Measurements from ENCODE around the gene APBA2.

The APBA2 gene

GRCh38 chr15:29032751-29033150, 147.0 kb downstream of the APBA2 start:
- peaks cover 30% of the 10 kb centered on the region for H3K4me1 ChIP-seq (ENCODE audit: low read length)
- TF ChIP-seq EZH2phosphoT487 (IDR thresholded peaks at IDR 0.05; ENCODE audit: low read depth) = no peak
- no peak overlapping the region for H2AFZ ChIP-seq (ENCODE audit: low read depth, low read length)
- no peaks in the 10 kb centered on the region for H3K79me2 ChIP-seq (ENCODE audit: low read length)
- no peaks in the 10 kb centered on the region for H4K20me1 ChIP-seq (ENCODE audit: insufficient read depth, low read length)
- no peak overlapping the region for H3K9ac ChIP-seq (ENCODE audit: low read length)
- H3K9me3 ChIP-seq (ENCODE audit: insufficient read depth, low read length) = 0 out of 2 replicates have a peak, but pooled peaks cover 5% of the 10 kb centered on the region
- H3K27me3 ChIP-seq (ENCODE audit: low read depth, low read length) = no peaks in the 10 kb centered on the region
- H3K4me3 ChIP-seq (ENCODE audit: low read length) = no peak overlapping the region
- no peak overlapping the region for H3K4me2 ChIP-seq (ENCODE audit: low read length)
- no peak overlapping the region for H3K27ac ChIP-seq (ENCODE audit: low read length)
- H3K36me3 ChIP-seq (replicated peaks; ENCODE audit: low read depth, low read length) = no peaks in the 10 kb centered on the region

- no peak overlapping the region for H3K27ac ChIP-seq (ENCODE audit: low read length)
- no peaks in the 10 kb centered on the region for H3K36me3 ChIP-seq (replicated peaks; ENCODE audit: low read depth, low read length)
- no peak overlapping the region for H3K9ac ChIP-seq (ENCODE audit: low read length)
- no peaks in the 10 kb centered on the region for H3K9me3 ChIP-seq (ENCODE audit: insufficient read depth, low read length)
- no peak overlapping the region for H2AFZ ChIP-seq (ENCODE audit: low read depth, low read length)
- no peak overlapping the region for H3K4me3 ChIP-seq (ENCODE audit: low read length)
- H3K79me2 ChIP-seq (ENCODE audit: low read length) = no peaks in the 10 kb centered on the region
- no peak overlapping the region for H3K4me2 ChIP-seq (ENCODE audit: low read length)
- TF ChIP-seq CTCF (IDR thresholded peaks at IDR 0.05; ENCODE audit: low read depth, low read length) (no peak), EZH2phosphoT487 (IDR thresholded peaks at IDR 0.05; ENCODE audit: low read depth) (no peak)
- no peaks in the 10 kb centered on the region for H4K20me1 ChIP-seq (ENCODE audit: insufficient read depth, low read length)
- H3K4me1 ChIP-seq (ENCODE audit: low read length) = peaks cover 36% of the 10 kb centered on the region
- H3K27me3 ChIP-seq (ENCODE audit: low read depth, low read length) = no peaks in the 10 kb centered on the region
Observed at GRCh38 chr15:29034151-29034550, 148.4 kb downstream of the APBA2 start.

GRCh38 chr15:29034593-29035335, 149.0 kb downstream of the APBA2 start:
- Histone ChIP-seq H4K20me1 (ENCODE audit: insufficient read depth, low read length) (no peaks in the 10 kb centered on the region), H2AFZ (ENCODE audit: low read depth, low read length) (no peak overlapping the region), H3K27me3 (ENCODE audit: low read depth, low read length) (no peaks in the 10 kb centered on the region), H3K9ac (ENCODE audit: low read length) (no peak overlapping the region), H3K27ac (ENCODE audit: low read length) (no peak overlapping the region), H3K4me1 (ENCODE audit: low read length) (peaks cover 36% of the 10 kb centered on the region), H3K9me3 (ENCODE audit: insufficient read depth, low read length) (no peaks in the 10 kb centered on the region), H3K79me2 (ENCODE audit: low read length) (no peaks in the 10 kb centered on the region), H3K4me3 (ENCODE audit: low read length) (no peak overlapping the region), H3K4me2 (ENCODE audit: low read length) (no peak overlapping the region), H3K36me3 (replicated peaks; ENCODE audit: low read depth, low read length) (no peaks in the 10 kb centered on the region)
- TF ChIP-seq CTCF (IDR thresholded peaks at IDR 0.05; ENCODE audit: low read depth, low read length) (no peak), EZH2phosphoT487 (IDR thresholded peaks at IDR 0.05; ENCODE audit: low read depth) (no peak)

GRCh38 chr15:29035336-29036285, 149.8 kb downstream of the APBA2 start:
- Histone ChIP-seq H2AFZ (ENCODE audit: low read depth, low read length) (no peak overlapping the region), H3K4me2 (ENCODE audit: low read length) (no peak overlapping the region), H3K79me2 (ENCODE audit: low read length) (no peaks in the 10 kb centered on the region), H3K4me1 (ENCODE audit: low read length) (peaks cover 41% of the 10 kb centered on the region), H3K9me3 (ENCODE audit: insufficient read depth, low read length) (no peaks in the 10 kb centered on the region), H3K36me3 (replicated peaks; ENCODE audit: low read depth, low read length) (no peaks in the 10 kb centered on the region), H3K4me3 (ENCODE audit: low read length) (no peak overlapping the region), H3K27ac (ENCODE audit: low read length) (no peak overlapping the region), H3K27me3 (ENCODE audit: low read depth, low read length) (no peaks in the 10 kb centered on the region), H4K20me1 (ENCODE audit: insufficient read depth, low read length) (no peaks in the 10 kb centered on the region), H3K9ac (ENCODE audit: low read length) (no peak overlapping the region)
- no peak for TF ChIP-seq CTCF (IDR thresholded peaks at IDR 0.05; ENCODE audit: low read depth, low read length)
- no peak for TF ChIP-seq EZH2phosphoT487 (IDR thresholded peaks at IDR 0.05; ENCODE audit: low read depth)
